Liver (tissue), 9 donors: ENCODE results near the gene OR11G2. TPM values are rescaled to one million over a fixed set of nuclear protein-coding genes. Genes with fewer than 3 reads are reported as not detected.

ENCODE experiments used
- DNase-seq: peaks from one replicate; pipeline ENCODE4 v3.0.0-alpha.2; 2017; ENCODE audit warnings: low spot score
- H3K27ac ChIP-seq, 2 donors: one replicate each; pipeline ENCODE4 v1.7.0; 2013; ENCODE audit warnings: inconsistent platforms in 2 of 2, low read length in 2 of 2, control low read depth in 1 of 2, low read depth in 1 of 2, mild to moderate bottlenecking in 1 of 2
- H3K27me3 ChIP-seq, 4 donors: one replicate each; pipeline versions ENCODE4 v1.6.1 to v1.7.0; 2013; ENCODE audit warnings: low read length in 3 of 4, inconsistent platforms in 1 of 4, mild to moderate bottlenecking in 1 of 4, moderate library complexity in 1 of 4; ENCODE audit not compliant: control insufficient read depth in 4 of 4, insufficient read depth in 4 of 4
- H3K36me3 ChIP-seq, 4 donors: one replicate each; pipeline versions ENCODE4 v1.6.1 to v1.7.0; 2013; ENCODE audit warnings: low read length in 3 of 4, mild to moderate bottlenecking in 3 of 4, low read depth in 1 of 4, moderate library complexity in 1 of 4; ENCODE audit not compliant: control insufficient read depth in 4 of 4, insufficient read depth in 3 of 4
- H3K4me1 ChIP-seq, 4 donors: one replicate each; pipeline versions ENCODE4 v1.6.1 to v1.7.0; 2013; ENCODE audit warnings: low read length in 3 of 4, mild to moderate bottlenecking in 3 of 4, moderate library complexity in 1 of 4; ENCODE audit not compliant: control insufficient read depth in 4 of 4, insufficient read depth in 4 of 4
- H3K4me3 ChIP-seq, 3 donors: one replicate each; pipeline versions ENCODE4 v1.6.1 to v1.7.0; 2013; ENCODE audit warnings: low read length in 3 of 3, control low read depth in 1 of 3, low read depth in 1 of 3, mild to moderate bottlenecking in 1 of 3
- H3K9ac ChIP-seq, 2 donors: one replicate each; pipeline ENCODE4 v1.7.0; 2013; ENCODE audit warnings: low read length in 2 of 2, mild to moderate bottlenecking in 2 of 2, moderate library complexity in 2 of 2, control low read depth in 1 of 2, low read depth in 1 of 2
- H3K9me3 ChIP-seq, 4 donors: one replicate each; pipeline versions ENCODE4 v1.6.1 to v1.7.0; 2013; ENCODE audit warnings: low read length in 3 of 4; ENCODE audit not compliant: control insufficient read depth in 4 of 4
- ATF3 ChIP-seq: IDR thresholded peaks from 2 replicates; pipeline ENCODE4 v1.6.1; 2016; ENCODE audit warnings: antibody characterized with exemption
- CTCF ChIP-seq: fragments of 150-350 bp; IDR thresholded peaks from 2 replicates; pipeline ENCODE4 v1.5.1; 2017; ENCODE audit warnings: improper control_type of control experiment, low read depth, low read length; ENCODE audit not compliant: missing input control
- EGR1 ChIP-seq, 2 donors: IDR thresholded peaks; 2 replicates each; pipeline ENCODE4 v1.6.1; 2016 to 2018; ENCODE audit warnings: antibody characterized with exemption in 2 of 2, low read depth in 2 of 2
- FOXA1 ChIP-seq: IDR thresholded peaks from 2 replicates; pipeline ENCODE4 v1.6.1; 2016; ENCODE audit warnings: antibody characterized with exemption
- FOXA2 ChIP-seq: IDR thresholded peaks from 2 replicates; pipeline ENCODE4 v1.6.1; 2016; ENCODE audit warnings: antibody characterized with exemption
- GABPA ChIP-seq, 2 donors: IDR thresholded peaks in 1 of 2; conservative IDR thresholded peaks in 1 of 2; 2 replicates each; pipeline ENCODE4 v1.6.1; 2016; ENCODE audit warnings: antibody characterized with exemption in 2 of 2, mild to moderate bottlenecking in 1 of 2, moderate library complexity in 1 of 2
- HNF4A ChIP-seq, 2 donors: conservative IDR thresholded peaks; 2 replicates each; pipeline ENCODE4 v1.6.1; 2016; ENCODE audit warnings: antibody characterized with exemption in 2 of 2, mild to moderate bottlenecking in 2 of 2
- HNF4G ChIP-seq: IDR thresholded peaks from 2 replicates; pipeline ENCODE4 v1.6.1; 2016; ENCODE audit warnings: antibody characterized with exemption
- JUND ChIP-seq, 2 donors: IDR thresholded peaks; 2 replicates each; pipeline ENCODE4 v1.6.1; 2016; ENCODE audit warnings: antibody characterized with exemption in 2 of 2
- MAX ChIP-seq: IDR thresholded peaks from 2 replicates; pipeline ENCODE4 v1.6.1; 2016; ENCODE audit warnings: antibody characterized with exemption
- NR2F2 ChIP-seq: IDR thresholded peaks from 2 replicates; pipeline ENCODE4 v1.6.1; 2016; ENCODE audit warnings: antibody characterized with exemption
- RAD21 ChIP-seq, 2 donors: IDR thresholded peaks; 2 replicates each; pipeline ENCODE4 v1.6.1; 2016; ENCODE audit warnings: antibody characterized with exemption in 2 of 2, mild to moderate bottlenecking in 2 of 2
- REST ChIP-seq: IDR thresholded peaks from 2 replicates; pipeline ENCODE4 v1.6.1; 2016; ENCODE audit warnings: antibody characterized with exemption, mild to moderate bottlenecking
- RXRA ChIP-seq, 2 donors: IDR thresholded peaks; 2 replicates each; pipeline ENCODE4 v1.6.1; 2017 to 2018; ENCODE audit warnings: antibody characterized with exemption in 2 of 2, mild to moderate bottlenecking in 1 of 2
- SP1 ChIP-seq: IDR thresholded peaks from 2 replicates; pipeline ENCODE4 v1.6.1; 2018; ENCODE audit warnings: antibody characterized with exemption, mild to moderate bottlenecking
- TAF1 ChIP-seq: conservative IDR thresholded peaks from 2 replicates; pipeline ENCODE4 v1.6.1; 2016; ENCODE audit warnings: antibody characterized with exemption, mild to moderate bottlenecking
- YY1 ChIP-seq: IDR thresholded peaks from 2 replicates; pipeline ENCODE4 v1.6.1; 2016; ENCODE audit warnings: antibody characterized with exemption, mild to moderate bottlenecking
- ZBTB33 ChIP-seq: IDR thresholded peaks from 2 replicates; pipeline ENCODE4 v1.6.1; 2016; ENCODE audit warnings: antibody characterized with exemption
- WGBS: extraction: QIAGEN DNeasy Blood & Tissue Kit; methylation state at CpG from one replicate; pipeline ENCODE4 v1.1.7; 2013; 5-methylcytosine and 5-hydroxymethylcytosine counted together
- polyA plus RNA-seq, 2 donors: library from polyadenylated mRNA; stranded (reverse) in 1 of 2; unstranded in 1 of 2; fragments of 200-250 nt in 1 of 2; fragments of >200 nt in 1 of 2; fragmentation: Nextera tagmentation in 1 of 2; extraction: Ambion mirVana in 1 of 2; gene quantifications; one replicate each; pipeline versions ENCODE4 v1.2.1 to v1.2.3, GENCODE V29; 2013 to 2015
- total RNA-seq, 2 donors: library from RNA; depleted of rRNA; stranded (reverse); fragments of >200 nt; gene quantifications; one replicate each; pipeline ENCODE4 v1.2.3, GENCODE V29; 2014
- donor health status: healthy.
- donor health status: healthy.
- donor health status: healthy.
- donor health status: healthy.
- donor health status: healthy.

Gene OR11G2
- total and polyA plus RNA-seq, 4 donors = not detected

DNA sequence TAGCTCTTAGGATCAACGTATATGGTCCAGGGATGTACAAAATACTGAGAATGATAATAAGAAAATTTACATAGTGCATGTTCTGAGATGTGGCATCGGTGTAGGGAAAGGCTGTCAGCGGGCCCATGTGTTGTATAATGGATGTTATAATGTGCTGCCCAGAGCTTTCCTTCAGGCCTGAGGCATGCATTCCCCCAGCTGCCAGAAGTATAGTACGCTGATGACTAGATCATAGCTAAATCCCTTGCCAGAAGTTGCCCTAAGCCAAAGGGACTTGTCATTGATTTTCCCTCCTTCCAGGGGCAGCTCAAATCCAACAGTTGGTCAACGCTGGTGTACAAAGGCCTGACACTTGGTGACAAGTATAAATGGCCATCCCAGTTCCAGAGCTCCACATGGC, 6.5 kb upstream of the OR11G2 start:
- no peaks in the 10 kb centered on the region for H3K36me3 ChIP-seq
- no peak overlapping the region for H3K4me3 ChIP-seq
- no peak overlapping the region for H3K9ac ChIP-seq
- H3K9me3 ChIP-seq = no peaks in the 10 kb centered on the region
- DNase-seq = no peak
- H3K4me1 ChIP-seq = no peaks in the 10 kb centered on the region
- 49% methylated on average over 5 of the region's 5 CpGs for WGBS
- TF ChIP-seq NR2F2 = no peak
- no peak for TF ChIP-seq FOXA2
- TF ChIP-seq RXRA (IDR thresholded peaks at IDR 0.05) = no peak
- no peak for TF ChIP-seq EGR1 (IDR thresholded peaks at IDR 0.05; ENCODE audit: low read depth in 2 of 2)
- TF ChIP-seq CTCF = no peak
- TF ChIP-seq ATF3 = no peak
- TF ChIP-seq ZBTB33 = no peak
- no peak for TF ChIP-seq HNF4G
- TF ChIP-seq JUND (IDR thresholded peaks at IDR 0.05) = no peak
- TF ChIP-seq TAF1 = no peak
- TF ChIP-seq REST = no peak
- TF ChIP-seq YY1 = no peak
- TF ChIP-seq FOXA1 = no peak
- TF ChIP-seq GABPA (IDR thresholded peaks at IDR 0.05 in 1 of 2, conservative IDR thresholded peaks at IDR 0.05 in 1 of 2) = no peak
- TF ChIP-seq MAX = no peak
- no peaks in the 10 kb centered on the region for H3K27me3 ChIP-seq
- H3K27ac ChIP-seq = no peak overlapping the region

- Histone ChIP-seq H3K4me3 (no peak overlapping the region), H3K27ac (no peak overlapping the region), H3K9ac (no peak overlapping the region), H3K4me1 (no peaks in the 10 kb centered on the region), H3K36me3 (no peaks in the 10 kb centered on the region), H3K27me3 (no peaks in the 10 kb centered on the region), H3K9me3 (no peaks in the 10 kb centered on the region)
- WGBS = 72% methylated on average over 3 of the region's 3 CpGs
- DNase-seq = no peak
- TF ChIP-seq TAF1 (no peak), FOXA1 (no peak), HNF4A (conservative IDR thresholded peaks at IDR 0.05) (no peak), JUND (IDR thresholded peaks at IDR 0.05) (no peak), RXRA (IDR thresholded peaks at IDR 0.05) (no peak), SP1 (no peak), ZBTB33 (no peak), REST (no peak), FOXA2 (no peak), RAD21 (IDR thresholded peaks at IDR 0.05) (no peak), ATF3 (no peak), MAX (no peak), EGR1 (IDR thresholded peaks at IDR 0.05; ENCODE audit: low read depth in 2 of 2) (no peak), YY1 (no peak)
These were observed 700 bp downstream of the OR11G2 start for GRCh38 chr14:20191396-20191795.
